H1 (cell line): ENCODE results near the gene RPL37. TPM values are rescaled to one million over a fixed set of nuclear protein-coding genes. Genes with fewer than 3 reads are reported as not detected.

Source experiments
- CBX8 ChIP-seq: fragments of 300-800, 300-1000 bp; sonication (generic); IDR thresholded peaks from 2 replicates; pipeline ENCODE4 v1.7.1; 2016; ENCODE audit warnings: low read depth, low read length, borderline replicate concordance
- EGR1 ChIP-seq: IDR thresholded peaks from 2 replicates; pipeline ENCODE4 v1.6.1; 2011; ENCODE audit warnings: low read depth, low read length, borderline replicate concordance
- HDAC6 ChIP-seq: IDR thresholded peaks from one replicate; pipeline ENCODE4 v1.7.1; 2012; ENCODE audit warnings: low read depth, mild to moderate bottlenecking, inconsistent platforms, low read length, moderate library complexity
- NANOG ChIP-seq: IDR thresholded peaks from 2 replicates; pipeline ENCODE4 v1.6.1; 2011; ENCODE audit warnings: low read length, low read depth, mild to moderate bottlenecking, inconsistent platforms; ENCODE audit not compliant: insufficient read depth, poor library complexity, severe bottlenecking
- POLR2A ChIP-seq, 2 experiments: IDR thresholded peaks; 1 replicate in 1 of 2; 2 replicates in 1 of 2; pipeline ENCODE4 v1.6.1; 2011; ENCODE audit warnings: low read depth in 2 of 2, low read length in 2 of 2, mild to moderate bottlenecking in 2 of 2; ENCODE audit errors: control extremely low read depth in 1 of 2
- RFX5 ChIP-seq: IDR thresholded peaks from 2 replicates; pipeline ENCODE4 v1.6.1; 2011; ENCODE audit warnings: low read depth, low read length, improper control_type of control experiment, borderline replicate concordance
- SAP30 ChIP-seq: fragments of 300-600 bp; sonication (generic); IDR thresholded peaks from 2 replicates; pipeline ENCODE4 v1.7.1; 2012; ENCODE audit warnings: low read length, moderate library complexity, mild to moderate bottlenecking, inconsistent platforms; ENCODE audit not compliant: insufficient read depth, insufficient replicate concordance
- SP1 ChIP-seq: IDR thresholded peaks from 2 replicates; pipeline ENCODE4 v1.6.1; 2011; ENCODE audit warnings: low read depth, low read length
- TAF1 ChIP-seq: IDR thresholded peaks from 2 replicates; pipeline ENCODE4 v1.6.1; 2011; ENCODE audit warnings: mild to moderate bottlenecking, low read depth, low read length
- TBP ChIP-seq: IDR thresholded peaks from 2 replicates; pipeline ENCODE4 v1.6.1; 2011; ENCODE audit warnings: low read depth, low read length, improper control_type of control experiment
- polyA plus RNA-seq, 7 experiments: library from polyadenylated mRNA; depleted of rRNA in 3 of 7; stranded (reverse) in 5 of 7; unstranded in 2 of 7; fragments of >200 nt in 5 of 7; fragments of 200-250 nt in 2 of 7; gene quantifications; 1 replicate in 5 of 7; 2 replicates in 1 of 7; 4 replicates in 1 of 7; pipeline versions ENCODE4 v1.2.1 to v1.2.3, GENCODE V29; 2011 to 2013; ENCODE audit warnings: missing spikeins in 2 of 7, mixed read lengths in 2 of 7
- total RNA-seq: library from RNA; stranded (reverse); fragmentation: NEBNext Ultra II Directional; extraction: Animal tissue kit (Norgen Biotek cat#: 25700); gene quantifications from 2 replicates; pipeline ENCODE4 v1.2.1, GENCODE V29; 2021
- TF ChIP-seq, protein P1 (sequence below): fragments of 300-600 bp; sonication (generic); IDR thresholded peaks from 2 replicates; pipeline ENCODE4 v1.7.1; 2012; ENCODE audit warnings: low read length, moderate library complexity, mild to moderate bottlenecking, inconsistent platforms; ENCODE audit not compliant: insufficient replicate concordance
- TF ChIP-seq, protein P2 (sequence below): IDR thresholded peaks from 2 replicates; pipeline ENCODE4 v1.6.1; 2011; ENCODE audit warnings: low read length, improper control_type of control experiment

Gene RPL37
- total and polyA plus RNA-seq, 2 of the 8 experiments (the other 6 are each of a cell fraction or from before 2014, with no cell fraction given): 467 to 1,534 TPM

DNA sequence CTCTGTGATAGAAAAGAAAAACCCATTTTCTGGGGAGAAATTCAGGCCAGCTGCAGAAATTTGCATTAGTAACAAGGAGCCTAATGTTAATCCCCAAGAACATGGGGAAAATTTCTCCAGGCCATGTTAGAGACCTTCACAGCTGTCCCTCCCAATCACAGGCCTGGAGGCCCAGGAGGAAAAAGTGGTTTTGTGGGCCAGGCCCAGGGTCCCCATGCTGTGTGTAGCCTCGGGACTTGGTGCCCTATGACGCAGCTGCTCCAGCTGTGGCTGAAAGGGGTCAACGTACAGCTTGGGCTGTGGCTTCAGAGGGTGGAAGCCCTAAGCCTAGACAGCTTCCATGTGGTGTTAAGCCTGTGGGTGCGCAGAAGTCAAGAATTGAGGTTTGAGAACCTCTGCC lies 47.3 kb upstream of the RPL37 start (continued):
- TF ChIP-seq, protein P1, sequence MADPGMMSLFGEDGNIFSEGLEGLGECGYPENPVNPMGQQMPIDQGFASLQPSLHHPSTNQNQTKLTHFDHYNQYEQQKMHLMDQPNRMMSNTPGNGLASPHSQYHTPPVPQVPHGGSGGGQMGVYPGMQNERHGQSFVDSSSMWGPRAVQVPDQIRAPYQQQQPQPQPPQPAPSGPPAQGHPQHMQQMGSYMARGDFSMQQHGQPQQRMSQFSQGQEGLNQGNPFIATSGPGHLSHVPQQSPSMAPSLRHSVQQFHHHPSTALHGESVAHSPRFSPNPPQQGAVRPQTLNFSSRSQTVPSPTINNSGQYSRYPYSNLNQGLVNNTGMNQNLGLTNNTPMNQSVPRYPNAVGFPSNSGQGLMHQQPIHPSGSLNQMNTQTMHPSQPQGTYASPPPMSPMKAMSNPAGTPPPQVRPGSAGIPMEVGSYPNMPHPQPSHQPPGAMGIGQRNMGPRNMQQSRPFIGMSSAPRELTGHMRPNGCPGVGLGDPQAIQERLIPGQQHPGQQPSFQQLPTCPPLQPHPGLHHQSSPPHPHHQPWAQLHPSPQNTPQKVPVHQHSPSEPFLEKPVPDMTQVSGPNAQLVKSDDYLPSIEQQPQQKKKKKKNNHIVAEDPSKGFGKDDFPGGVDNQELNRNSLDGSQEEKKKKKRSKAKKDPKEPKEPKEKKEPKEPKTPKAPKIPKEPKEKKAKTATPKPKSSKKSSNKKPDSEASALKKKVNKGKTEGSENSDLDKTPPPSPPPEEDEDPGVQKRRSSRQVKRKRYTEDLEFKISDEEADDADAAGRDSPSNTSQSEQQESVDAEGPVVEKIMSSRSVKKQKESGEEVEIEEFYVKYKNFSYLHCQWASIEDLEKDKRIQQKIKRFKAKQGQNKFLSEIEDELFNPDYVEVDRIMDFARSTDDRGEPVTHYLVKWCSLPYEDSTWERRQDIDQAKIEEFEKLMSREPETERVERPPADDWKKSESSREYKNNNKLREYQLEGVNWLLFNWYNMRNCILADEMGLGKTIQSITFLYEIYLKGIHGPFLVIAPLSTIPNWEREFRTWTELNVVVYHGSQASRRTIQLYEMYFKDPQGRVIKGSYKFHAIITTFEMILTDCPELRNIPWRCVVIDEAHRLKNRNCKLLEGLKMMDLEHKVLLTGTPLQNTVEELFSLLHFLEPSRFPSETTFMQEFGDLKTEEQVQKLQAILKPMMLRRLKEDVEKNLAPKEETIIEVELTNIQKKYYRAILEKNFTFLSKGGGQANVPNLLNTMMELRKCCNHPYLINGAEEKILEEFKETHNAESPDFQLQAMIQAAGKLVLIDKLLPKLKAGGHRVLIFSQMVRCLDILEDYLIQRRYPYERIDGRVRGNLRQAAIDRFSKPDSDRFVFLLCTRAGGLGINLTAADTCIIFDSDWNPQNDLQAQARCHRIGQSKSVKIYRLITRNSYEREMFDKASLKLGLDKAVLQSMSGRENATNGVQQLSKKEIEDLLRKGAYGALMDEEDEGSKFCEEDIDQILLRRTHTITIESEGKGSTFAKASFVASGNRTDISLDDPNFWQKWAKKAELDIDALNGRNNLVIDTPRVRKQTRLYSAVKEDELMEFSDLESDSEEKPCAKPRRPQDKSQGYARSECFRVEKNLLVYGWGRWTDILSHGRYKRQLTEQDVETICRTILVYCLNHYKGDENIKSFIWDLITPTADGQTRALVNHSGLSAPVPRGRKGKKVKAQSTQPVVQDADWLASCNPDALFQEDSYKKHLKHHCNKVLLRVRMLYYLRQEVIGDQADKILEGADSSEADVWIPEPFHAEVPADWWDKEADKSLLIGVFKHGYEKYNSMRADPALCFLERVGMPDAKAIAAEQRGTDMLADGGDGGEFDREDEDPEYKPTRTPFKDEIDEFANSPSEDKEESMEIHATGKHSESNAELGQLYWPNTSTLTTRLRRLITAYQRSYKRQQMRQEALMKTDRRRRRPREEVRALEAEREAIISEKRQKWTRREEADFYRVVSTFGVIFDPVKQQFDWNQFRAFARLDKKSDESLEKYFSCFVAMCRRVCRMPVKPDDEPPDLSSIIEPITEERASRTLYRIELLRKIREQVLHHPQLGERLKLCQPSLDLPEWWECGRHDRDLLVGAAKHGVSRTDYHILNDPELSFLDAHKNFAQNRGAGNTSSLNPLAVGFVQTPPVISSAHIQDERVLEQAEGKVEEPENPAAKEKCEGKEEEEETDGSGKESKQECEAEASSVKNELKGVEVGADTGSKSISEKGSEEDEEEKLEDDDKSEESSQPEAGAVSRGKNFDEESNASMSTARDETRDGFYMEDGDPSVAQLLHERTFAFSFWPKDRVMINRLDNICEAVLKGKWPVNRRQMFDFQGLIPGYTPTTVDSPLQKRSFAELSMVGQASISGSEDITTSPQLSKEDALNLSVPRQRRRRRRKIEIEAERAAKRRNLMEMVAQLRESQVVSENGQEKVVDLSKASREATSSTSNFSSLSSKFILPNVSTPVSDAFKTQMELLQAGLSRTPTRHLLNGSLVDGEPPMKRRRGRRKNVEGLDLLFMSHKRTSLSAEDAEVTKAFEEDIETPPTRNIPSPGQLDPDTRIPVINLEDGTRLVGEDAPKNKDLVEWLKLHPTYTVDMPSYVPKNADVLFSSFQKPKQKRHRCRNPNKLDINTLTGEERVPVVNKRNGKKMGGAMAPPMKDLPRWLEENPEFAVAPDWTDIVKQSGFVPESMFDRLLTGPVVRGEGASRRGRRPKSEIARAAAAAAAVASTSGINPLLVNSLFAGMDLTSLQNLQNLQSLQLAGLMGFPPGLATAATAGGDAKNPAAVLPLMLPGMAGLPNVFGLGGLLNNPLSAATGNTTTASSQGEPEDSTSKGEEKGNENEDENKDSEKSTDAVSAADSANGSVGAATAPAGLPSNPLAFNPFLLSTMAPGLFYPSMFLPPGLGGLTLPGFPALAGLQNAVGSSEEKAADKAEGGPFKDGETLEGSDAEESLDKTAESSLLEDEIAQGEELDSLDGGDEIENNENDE: no peak
- TF ChIP-seq EGR1 (no peak), CBX8 (no peak), SAP30 (no peak), TBP (no peak), POLR2A (IDR thresholded peaks at IDR 0.05; ENCODE audit: control extremely low read depth in 1 of 2, low read depth in 2 of 2, low read length in 2 of 2) (no peak), NANOG (no peak), HDAC6 (no peak), TAF1 (no peak), SP1 (no peak), RFX5 (no peak)
- TF ChIP-seq, protein P2, sequence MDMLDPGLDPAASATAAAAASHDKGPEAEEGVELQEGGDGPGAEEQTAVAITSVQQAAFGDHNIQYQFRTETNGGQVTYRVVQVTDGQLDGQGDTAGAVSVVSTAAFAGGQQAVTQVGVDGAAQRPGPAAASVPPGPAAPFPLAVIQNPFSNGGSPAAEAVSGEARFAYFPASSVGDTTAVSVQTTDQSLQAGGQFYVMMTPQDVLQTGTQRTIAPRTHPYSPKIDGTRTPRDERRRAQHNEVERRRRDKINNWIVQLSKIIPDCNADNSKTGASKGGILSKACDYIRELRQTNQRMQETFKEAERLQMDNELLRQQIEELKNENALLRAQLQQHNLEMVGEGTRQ: no peak
